IMR-90 (cell line): ENCODE measurements around the gene PDGFD. TPM values are rescaled to one million over a fixed set of nuclear protein-coding genes. Genes with fewer than 3 reads are reported as not detected.

Source experiments
- ATAC-seq: fragments of 200-7000 bp; cut with Tn5 transposase; 2 replicates; pipeline ENCODE4 v1.9.1; 2020; ENCODE audit warnings: low read depth, mild to moderate bottlenecking, moderate library complexity
- BruUV-seq: library from RNA; stranded (reverse); fragments of 400-500 nt; replicated peaks from 2 replicates; lab custom pipeline; 2021; lab: Mats Ljungman, UMichigan
- CTCF ChIA-PET: fragments of 300-600 bp; formaldehyde crosslinking; extraction: SDS; loops from one replicate; lab custom pipeline; 2021; ENCODE audit warnings: antibody characterized with exemption; lab: Yijun Ruan, JAX
- POLR2A ChIA-PET: fragments of 300-600 bp; sonication (Branson Sonifier 250); formaldehyde crosslinking; loops from one replicate; lab custom pipeline; 2022; ENCODE audit warnings: antibody characterized with exemption; ENCODE audit not compliant: unreplicated experiment; lab: Charles Lee
- DNase-seq: peaks from one replicate; pipeline ENCODE4 v3.0.0; 2013
- H2AFZ ChIP-seq: replicated peaks from 2 replicates; pipeline ENCODE3; 2013; ENCODE audit warnings: low read length, mild to moderate bottlenecking; ENCODE audit not compliant: poor library complexity
- H2AK5ac ChIP-seq: 2 replicates; pipeline ENCODE4 v1.6.1; 2013; ENCODE audit warnings: low read depth, low read length, inconsistent platforms
- H2AK9ac ChIP-seq: replicated peaks from 2 replicates; pipeline ENCODE3; 2013; ENCODE audit warnings: mild to moderate bottlenecking, low read depth, low read length, moderate library complexity; ENCODE audit not compliant: poor library complexity
- H2BK120ac ChIP-seq: 2 replicates; pipeline ENCODE4 v1.6.1; 2013; ENCODE audit warnings: low read depth, low read length, inconsistent platforms
- H2BK15ac ChIP-seq: 3 replicates; pipeline ENCODE4 v1.6.1; 2013; ENCODE audit warnings: low read depth, low read length, inconsistent platforms
- H2BK20ac ChIP-seq: 2 replicates; pipeline ENCODE4 v1.6.1; 2013; ENCODE audit warnings: low read depth, mild to moderate bottlenecking, inconsistent platforms, low read length, moderate library complexity
- H2BK5ac ChIP-seq: 2 replicates; pipeline ENCODE4 v1.6.1; 2013; ENCODE audit warnings: mild to moderate bottlenecking, low read depth, low read length, inconsistent platforms; ENCODE audit not compliant: poor library complexity, severe bottlenecking
- H3K14ac ChIP-seq: replicated peaks from 2 replicates; pipeline ENCODE4 v1.6.1; 2013; ENCODE audit warnings: low read depth, low read length, inconsistent platforms
- H3K18ac ChIP-seq: 2 replicates; pipeline ENCODE4 v1.6.1; 2013; ENCODE audit warnings: low read depth, low read length, control low read depth
- H3K23ac ChIP-seq: 2 replicates; pipeline ENCODE4 v1.6.1; 2013; ENCODE audit warnings: low read depth, low read length, inconsistent platforms
- H3K27ac ChIP-seq: 2 replicates; pipeline ENCODE4 v1.5.1; 2013; ENCODE audit warnings: mild to moderate bottlenecking, control low read depth, low read length; ENCODE audit not compliant: insufficient read depth
- H3K27me3 ChIP-seq: 2 replicates; pipeline ENCODE4 v1.6.1; 2013; ENCODE audit warnings: low read length; ENCODE audit not compliant: control insufficient read depth, insufficient read depth
- H3K36me3 ChIP-seq: 2 replicates; pipeline ENCODE4 v1.6.1; 2013; ENCODE audit warnings: low read length, mixed read lengths; ENCODE audit not compliant: control insufficient read depth, insufficient read depth
- H3K4ac ChIP-seq: 2 replicates; pipeline ENCODE4 v1.6.1; 2013; ENCODE audit warnings: low read depth, low read length, inconsistent platforms
- H3K4me1 ChIP-seq: 2 replicates; pipeline ENCODE4 v1.6.1; 2013; ENCODE audit warnings: low read length, mixed read lengths; ENCODE audit not compliant: control insufficient read depth, insufficient read depth
- H3K4me2 ChIP-seq: 2 replicates; pipeline ENCODE4 v1.6.1; 2013; ENCODE audit warnings: low read depth, mild to moderate bottlenecking, control low read depth, low read length, moderate library complexity
- H3K4me3 ChIP-seq: 2 replicates; pipeline ENCODE4 v1.5.1; 2013; ENCODE audit warnings: low read depth, mild to moderate bottlenecking, control low read depth, low read length, moderate library complexity; ENCODE audit not compliant: insufficient read depth
- H3K56ac ChIP-seq: 2 replicates; pipeline ENCODE4 v1.6.1; 2013; ENCODE audit warnings: low read length, inconsistent platforms; ENCODE audit not compliant: insufficient read depth; ENCODE audit errors: extremely low read depth
- H3K79me1 ChIP-seq, 2 experiments: 2 replicates each; pipeline ENCODE4 v1.6.1; 2013; ENCODE audit warnings: low read length in 2 of 2, inconsistent platforms in 1 of 2, low read depth in 1 of 2
- H3K9ac ChIP-seq: 2 replicates; pipeline ENCODE4 v1.6.1; 2013; ENCODE audit warnings: low read depth, low read length, control low read depth
- H3K9me1 ChIP-seq: 2 replicates; pipeline ENCODE4 v1.6.1; 2013; ENCODE audit warnings: low read length, inconsistent platforms; ENCODE audit not compliant: insufficient read depth
- H3K9me3 ChIP-seq: 2 replicates; pipeline ENCODE4 v1.6.1; 2013; ENCODE audit warnings: low read length; ENCODE audit not compliant: control insufficient read depth, insufficient read depth
- H4K20me1 ChIP-seq: 2 replicates; pipeline ENCODE4 v1.6.1; 2013; ENCODE audit warnings: low read length, inconsistent platforms; ENCODE audit not compliant: insufficient read depth
- H4K5ac ChIP-seq: 2 replicates; pipeline ENCODE4 v1.6.1; 2013; ENCODE audit warnings: mild to moderate bottlenecking, low read depth, low read length, control low read depth
- H4K8ac ChIP-seq, 2 experiments: 2 replicates each; pipeline ENCODE4 v1.6.1; 2013; ENCODE audit warnings: low read depth in 2 of 2, low read length in 2 of 2, control low read depth in 1 of 2, inconsistent platforms in 1 of 2
- H4K91ac ChIP-seq: 2 replicates; pipeline ENCODE4 v1.6.1; 2013; ENCODE audit warnings: low read depth, low read length, inconsistent platforms; ENCODE audit not compliant: insufficient read depth
- BHLHE40 ChIP-seq: fragments of 150-350 bp; IDR thresholded peaks from 2 replicates; pipeline ENCODE4 v1.6.1; 2016; ENCODE audit warnings: mild to moderate bottlenecking, low read depth, low read length
- CEBPB ChIP-seq: IDR thresholded peaks from 2 replicates; pipeline ENCODE4 v1.6.1; 2012; ENCODE audit warnings: low read depth, low read length, improper control_type of control experiment
- CHD1 ChIP-seq: IDR thresholded peaks from 2 replicates; pipeline ENCODE4 v1.6.1; 2012; ENCODE audit warnings: low read depth, low read length, improper control_type of control experiment
- FOS ChIP-seq: fragments of 150-350 bp; IDR thresholded peaks from 2 replicates; pipeline ENCODE4 v1.6.1; 2016; ENCODE audit warnings: low read depth, low read length
- MAFK ChIP-seq: IDR thresholded peaks from 2 replicates; pipeline ENCODE4 v1.6.1; 2012; ENCODE audit warnings: low read depth, low read length, improper control_type of control experiment
- MAZ ChIP-seq: IDR thresholded peaks from 2 replicates; pipeline ENCODE4 v1.6.1; 2012; ENCODE audit warnings: low read depth, mild to moderate bottlenecking, low read length, improper control_type of control experiment, moderate library complexity, borderline replicate concordance
- MXI1 ChIP-seq: IDR thresholded peaks from 2 replicates; pipeline ENCODE4 v1.6.1; 2012; ENCODE audit warnings: low read depth, mild to moderate bottlenecking, low read length, moderate library complexity, borderline replicate concordance
- NFE2L2 ChIP-seq: fragments of 150-350 bp; IDR thresholded peaks from 2 replicates; pipeline ENCODE4 v1.6.1; 2016; ENCODE audit warnings: low read depth, mild to moderate bottlenecking, low read length
- POLR2A ChIP-seq: IDR thresholded peaks from 2 replicates; pipeline ENCODE4 v1.6.1; 2012; ENCODE audit warnings: mild to moderate bottlenecking, low read depth, low read length
- RAD21 ChIP-seq: IDR thresholded peaks from 2 replicates; pipeline ENCODE4 v1.6.1; 2012; ENCODE audit warnings: low read length, improper control_type of control experiment
- RCOR1 ChIP-seq: IDR thresholded peaks from 2 replicates; pipeline ENCODE4 v1.6.1; 2012; ENCODE audit warnings: mild to moderate bottlenecking, low read length, improper control_type of control experiment; ENCODE audit not compliant: insufficient replicate concordance
- RFX5 ChIP-seq: IDR thresholded peaks from 2 replicates; pipeline ENCODE4 v1.8.0; 2012; ENCODE audit warnings: low read depth, mild to moderate bottlenecking, low read length, moderate library complexity
- SMC3 ChIP-seq: fragments of 150-350 bp; IDR thresholded peaks from 2 replicates; pipeline ENCODE4 v1.6.1; 2016; ENCODE audit warnings: low read depth, mild to moderate bottlenecking, antibody characterized with exemption, low read length, moderate library complexity
- USF2 ChIP-seq: fragments of 150-350 bp; IDR thresholded peaks from 2 replicates; pipeline ENCODE4 v1.6.1; 2017; ENCODE audit warnings: mild to moderate bottlenecking, antibody characterized with exemption, low read length, low read depth
- WGBS, 2 experiments: methylation state at CpG; one replicate each; pipeline versions ENCODE4 v1.1.5 to v1.1.7; 2013; ENCODE audit warnings: missing lambda C conversion rate in 2 of 2; ENCODE audit not compliant: insufficient read length in 1 of 2; ENCODE audit errors: extremely low coverage in 2 of 2; 5-methylcytosine and 5-hydroxymethylcytosine counted together
- dilution Hi-C: fragments of 300-500 bp; cut with HindIII; formaldehyde crosslinking; loops from one replicate; pipeline ENCODE4 v1.14.3; 2018; ENCODE audit warnings: low sequenced_read_pairs; ENCODE audit not compliant: unreplicated experiment
- in situ Hi-C: fragments of 300-500 bp; cut with MboI; formaldehyde crosslinking; loops from 3 replicates; pipeline ENCODE4 v1.14.3; 2019; ENCODE audit warnings: low sequenced_read_pairs, inconsistent platforms, mixed read lengths
- intact Hi-C: fragments of 100-400 bp; cut with micrococcal nuclease; formaldehyde crosslinking; loops from 2 replicates; pipeline ENCODE4 v1.10.0; 2022
- polyA plus RNA-seq, 3 experiments: library from polyadenylated mRNA; depleted of rRNA; stranded (reverse); fragments of >200 nt; gene quantifications; 2 replicates each; pipeline ENCODE4 v1.2.3, GENCODE V29; 2012; ENCODE audit warnings: low replicate concordance in 1 of 3
- total RNA-seq: library from RNA; depleted of rRNA; stranded (reverse); fragments of >200 nt; gene quantifications from 2 replicates; pipeline ENCODE4 v1.2.3, GENCODE V29; 2012
- TF ChIP-seq, protein P1 (sequence below): fragments of 150-350 bp; IDR thresholded peaks from 2 replicates; pipeline ENCODE4 v1.6.1; 2016; ENCODE audit warnings: low read depth, mild to moderate bottlenecking, low read length, moderate library complexity, borderline replicate concordance
- TF ChIP-seq, protein P2 (sequence below): conservative IDR thresholded peaks from 2 replicates; pipeline ENCODE4 v1.5.1; 2012; ENCODE audit warnings: mild to moderate bottlenecking, low read depth, low read length, improper control_type of control experiment

PDGFD gene
- total and polyA plus RNA-seq, 2 of the 4 experiments (the other 2 are of a cell fraction), result 2.1 to 3.0 TPM

DNA sequence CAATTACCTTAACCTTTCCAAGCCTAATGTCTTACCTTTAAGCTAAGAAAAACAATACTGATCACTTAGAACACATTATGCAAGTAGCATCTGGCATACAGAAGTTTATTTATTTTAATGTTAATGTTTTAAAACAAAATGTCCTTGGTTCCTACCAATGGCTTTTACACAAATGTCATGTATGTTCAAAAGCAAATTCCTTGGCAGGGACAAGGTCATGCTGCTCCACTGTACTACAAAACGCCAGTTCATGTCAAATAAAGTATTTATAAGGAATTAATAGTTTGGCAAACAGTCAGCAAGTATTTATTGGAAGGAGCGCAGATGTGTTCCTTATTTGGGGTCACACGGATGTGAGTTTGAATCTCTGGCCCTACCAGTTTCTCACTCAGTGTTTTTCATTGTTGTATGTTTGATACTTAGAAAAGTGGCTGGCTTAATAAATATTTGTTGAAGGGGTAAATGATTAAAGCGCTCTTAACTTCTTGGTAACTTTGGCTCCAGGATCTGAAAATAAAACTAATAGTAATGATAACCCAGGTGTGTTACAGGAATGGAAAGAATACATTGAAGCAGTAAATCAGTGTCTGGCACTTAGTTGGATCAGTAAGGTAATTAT, 108.9 kb downstream of the PDGFD start:
- no peak overlapping the region for H3K4ac ChIP-seq
- dilution Hi-C loops, result no loop called here
- no peak overlapping the region for H3K9ac ChIP-seq
- DNase-seq (no peak), ATAC-seq (no peak)
- H4K8ac ChIP-seq, result no peak overlapping the region
- no peak overlapping the region for H2BK15ac ChIP-seq
- H3K4me1 ChIP-seq, result no peaks in the 10 kb centered on the region
- H2BK120ac ChIP-seq, result no peak overlapping the region
- in situ Hi-C loops, result no loop called here
- H4K91ac ChIP-seq, result no peak overlapping the region
- no peak overlapping the region for H2AFZ ChIP-seq
- no peak overlapping the region for H3K4me2 ChIP-seq
- H2AK9ac ChIP-seq, result no peak overlapping the region
- intact Hi-C loops, result loop anchor here (5.0 kb wide), 1 partner anchor 102 kb away; no protein-coding TSS in a partner anchor
- no peak overlapping the region for H3K27ac ChIP-seq
- no peaks in the 10 kb centered on the region for H3K9me3 ChIP-seq
- H3K79me1 ChIP-seq, result no peaks in the 10 kb centered on the region
- no peak overlapping the region for H2BK5ac ChIP-seq
- H3K14ac ChIP-seq, result no peak overlapping the region
- no peaks in the 10 kb centered on the region for H3K9me1 ChIP-seq
- TF ChIP-seq CEBPB (no peak), CHD1 (no peak), BHLHE40 (no peak), MAFK (no peak), NFE2L2 (no peak), RCOR1 (no peak), RAD21 (no peak), USF2 (no peak), MXI1 (no peak), RFX5 (no peak), SMC3 (no peak), FOS (no peak), MAZ (no peak), POLR2A (no peak)
- TF ChIP-seq, protein P1, sequence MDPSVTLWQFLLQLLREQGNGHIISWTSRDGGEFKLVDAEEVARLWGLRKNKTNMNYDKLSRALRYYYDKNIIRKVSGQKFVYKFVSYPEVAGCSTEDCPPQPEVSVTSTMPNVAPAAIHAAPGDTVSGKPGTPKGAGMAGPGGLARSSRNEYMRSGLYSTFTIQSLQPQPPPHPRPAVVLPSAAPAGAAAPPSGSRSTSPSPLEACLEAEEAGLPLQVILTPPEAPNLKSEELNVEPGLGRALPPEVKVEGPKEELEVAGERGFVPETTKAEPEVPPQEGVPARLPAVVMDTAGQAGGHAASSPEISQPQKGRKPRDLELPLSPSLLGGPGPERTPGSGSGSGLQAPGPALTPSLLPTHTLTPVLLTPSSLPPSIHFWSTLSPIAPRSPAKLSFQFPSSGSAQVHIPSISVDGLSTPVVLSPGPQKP, result no peak
- TF ChIP-seq, protein P2, sequence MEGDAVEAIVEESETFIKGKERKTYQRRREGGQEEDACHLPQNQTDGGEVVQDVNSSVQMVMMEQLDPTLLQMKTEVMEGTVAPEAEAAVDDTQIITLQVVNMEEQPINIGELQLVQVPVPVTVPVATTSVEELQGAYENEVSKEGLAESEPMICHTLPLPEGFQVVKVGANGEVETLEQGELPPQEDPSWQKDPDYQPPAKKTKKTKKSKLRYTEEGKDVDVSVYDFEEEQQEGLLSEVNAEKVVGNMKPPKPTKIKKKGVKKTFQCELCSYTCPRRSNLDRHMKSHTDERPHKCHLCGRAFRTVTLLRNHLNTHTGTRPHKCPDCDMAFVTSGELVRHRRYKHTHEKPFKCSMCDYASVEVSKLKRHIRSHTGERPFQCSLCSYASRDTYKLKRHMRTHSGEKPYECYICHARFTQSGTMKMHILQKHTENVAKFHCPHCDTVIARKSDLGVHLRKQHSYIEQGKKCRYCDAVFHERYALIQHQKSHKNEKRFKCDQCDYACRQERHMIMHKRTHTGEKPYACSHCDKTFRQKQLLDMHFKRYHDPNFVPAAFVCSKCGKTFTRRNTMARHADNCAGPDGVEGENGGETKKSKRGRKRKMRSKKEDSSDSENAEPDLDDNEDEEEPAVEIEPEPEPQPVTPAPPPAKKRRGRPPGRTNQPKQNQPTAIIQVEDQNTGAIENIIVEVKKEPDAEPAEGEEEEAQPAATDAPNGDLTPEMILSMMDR, result no peak
- no peaks in the 10 kb centered on the region for H4K20me1 ChIP-seq
- no peak overlapping the region for H3K4me3 ChIP-seq
- no peaks in the 10 kb centered on the region for H3K36me3 ChIP-seq
- H3K27me3 ChIP-seq, result no peaks in the 10 kb centered on the region
- H3K23ac ChIP-seq, result no peak overlapping the region
- no peak overlapping the region for H2BK20ac ChIP-seq
- no TSS peak for BruUV-seq
- CTCF ChIA-PET, result no interaction called here
- WGBS, 2 experiments, result 86% methylated on average over 2 of the region's 4 CpGs; no CpG with 5 or more reads in 1 of the 2 experiments
- H2AK5ac ChIP-seq, result no peak overlapping the region
- no peak overlapping the region for H4K5ac ChIP-seq
- POLR2A ChIA-PET, result no interaction called here
- no peak overlapping the region for H3K18ac ChIP-seq
- no peak overlapping the region for H3K56ac ChIP-seq
